K562 (cell line): Measurements from ENCODE around the gene GMPR. TPM values are rescaled to one million over a fixed set of nuclear protein-coding genes. Genes with fewer than 3 reads are reported as not detected.

ENCODE experiments used
- CBX8 ChIP-seq: fragments of 200-600 bp; sonication (generic); IDR thresholded peaks from 2 replicates; pipeline ENCODE4 v1.6.1; 2012; ENCODE audit warnings: borderline replicate concordance, mixed run types, low read depth, mild to moderate bottlenecking, moderate library complexity, mixed read lengths, low read length, control low read depth, inconsistent platforms; ENCODE audit not compliant: poor library complexity, severe bottlenecking; ENCODE audit errors: extremely low read depth
- CEBPG ChIP-seq, 3 experiments: fragments of 200-800 bp in 1 of 3; sonication (Bioruptor generic) in 1 of 3; sonication (generic) in 1 of 3; formaldehyde crosslinking in 1 of 3; IDR thresholded peaks in 2 of 3; conservative IDR thresholded peaks in 1 of 3; 2 replicates each; pipeline versions ENCODE4 v1.6.1 to v1.8.0; 2016 to 2022; ENCODE audit warnings: missing compliant biosample characterization in 2 of 3, missing genetic modification characterization in 2 of 3, mild to moderate bottlenecking in 1 of 3, missing genetic modification reagents in 1 of 3
- EHMT2 ChIP-seq: fragments of 450-650 bp; IDR thresholded peaks from 2 replicates; pipeline ENCODE4 v1.6.1; 2018; ENCODE audit warnings: antibody characterized with exemption
- FOXK2 ChIP-seq, 2 experiments: fragments of 450-650 bp; IDR thresholded peaks in 1 of 2; conservative IDR thresholded peaks in 1 of 2; 2 replicates each; pipeline ENCODE4 v1.6.1; 2016; ENCODE audit warnings: low read depth in 2 of 2, mild to moderate bottlenecking in 1 of 2
- MCM5 ChIP-seq: fragments of 450-650 bp; IDR thresholded peaks from 2 replicates; pipeline ENCODE4 v1.6.1; 2016; ENCODE audit warnings: low read depth
- PHF20 ChIP-seq: fragments of 450-650 bp; IDR thresholded peaks from 2 replicates; pipeline ENCODE4 v1.6.1; 2018; ENCODE audit not compliant: partially characterized antibody
- PHTF2 ChIP-seq: fragments of 250-450 bp; sonication (Bioruptor Pico); IDR thresholded peaks from 2 replicates; pipeline ENCODE4 v1.5.0; 2021; ENCODE audit warnings: mild to moderate bottlenecking
- RBBP5 ChIP-seq: fragments of 200-600 bp; sonication (generic); IDR thresholded peaks from 2 replicates; pipeline ENCODE4 v1.6.1; 2012; ENCODE audit warnings: borderline replicate concordance, mild to moderate bottlenecking, low read length, control low read depth, inconsistent platforms; ENCODE audit not compliant: insufficient read depth, poor library complexity, severe bottlenecking
- SIN3B ChIP-seq: fragments of 450-650 bp; IDR thresholded peaks from 2 replicates; pipeline ENCODE4 v1.6.1; 2017; ENCODE audit warnings: low read depth, mild to moderate bottlenecking, moderate library complexity
- ZNF140 ChIP-seq: fragments of 250-450 bp; sonication (Bioruptor Pico); IDR thresholded peaks from 2 replicates; pipeline ENCODE4 v1.8.0; 2021; ENCODE audit warnings: moderate library complexity, mild to moderate bottlenecking, inconsistent platforms
- ZNF311 ChIP-seq: fragments of 250-450 bp; sonication (Bioruptor Pico); IDR thresholded peaks from 2 replicates; pipeline ENCODE4 v1.4.0; 2020; ENCODE audit warnings: mild to moderate bottlenecking, moderate library complexity
- ZNF445 ChIP-seq: fragments of 250-450 bp; sonication (Bioruptor Pico); IDR thresholded peaks from 2 replicates; pipeline ENCODE4 v1.4.0; 2020; ENCODE audit warnings: low read depth, mild to moderate bottlenecking, moderate library complexity
- ZNF561 ChIP-seq: fragments of 450-650 bp; formaldehyde crosslinking; conservative IDR thresholded peaks from 2 replicates; pipeline ENCODE4 v1.4.0; 2020; ENCODE audit warnings: mild to moderate bottlenecking, moderate library complexity
- polyA plus RNA-seq, 8 experiments: library from polyadenylated mRNA; depleted of rRNA in 4 of 8; stranded (reverse) in 5 of 8; unstranded in 3 of 8; fragments of >200 nt; fragmentation: Nextera tagmentation in 2 of 8; fragmentation: Illumina TruSeq in 1 of 8; extraction: Ambion mirVana in 2 of 8; extraction: Trizol in 1 of 8; gene quantifications; 2 replicates each; pipeline versions ENCODE4 v1.2.1 to v1.2.3, GENCODE V29; 2011 to 2014; ENCODE audit warnings: inconsistent platforms in 1 of 8, missing spikeins in 1 of 8
- total RNA-seq, 7 experiments: library from RNA; depleted of rRNA in 6 of 7; stranded (reverse); fragments of >200 nt in 6 of 7; fragmentation: Illumina TruSeq in 2 of 7; extraction: Trizol in 2 of 7; gene quantifications; 2 replicates each; pipeline versions ENCODE4 v1.2.1 to v1.2.3, GENCODE V29; 2011 to 2021; ENCODE audit warnings: low replicate concordance in 1 of 7
- TF ChIP-seq, protein P1 (sequence below): sonication (generic); formaldehyde crosslinking; IDR thresholded peaks from 2 replicates; pipeline ENCODE4 v1.8.0; 2022; ENCODE audit warnings: mild to moderate bottlenecking, low read depth, missing genetic modification reagents
- TF ChIP-seq, protein P2 (sequence below): sonication (generic); formaldehyde crosslinking; IDR thresholded peaks from 2 replicates; pipeline ENCODE4 v1.8.1; 2022; ENCODE audit warnings: missing genetic modification reagents
- TF ChIP-seq, protein P3 (sequence below): fragments of 450-650 bp; formaldehyde crosslinking; IDR thresholded peaks from 2 replicates; pipeline ENCODE4 v1.4.0; 2020; ENCODE audit warnings: mild to moderate bottlenecking, moderate library complexity
- TF ChIP-seq, protein P4 (sequence below): fragments of 250-450 bp; sonication (Bioruptor Pico); IDR thresholded peaks from 2 replicates; pipeline ENCODE4 v1.4.0; 2020

The GMPR gene
- total and polyA plus RNA-seq, 9 of the 15 experiments (the other 6 are each of a cell fraction or from before 2014, with no cell fraction given) = 34.6 to 83.7 (median 49.8) TPM

DNA sequence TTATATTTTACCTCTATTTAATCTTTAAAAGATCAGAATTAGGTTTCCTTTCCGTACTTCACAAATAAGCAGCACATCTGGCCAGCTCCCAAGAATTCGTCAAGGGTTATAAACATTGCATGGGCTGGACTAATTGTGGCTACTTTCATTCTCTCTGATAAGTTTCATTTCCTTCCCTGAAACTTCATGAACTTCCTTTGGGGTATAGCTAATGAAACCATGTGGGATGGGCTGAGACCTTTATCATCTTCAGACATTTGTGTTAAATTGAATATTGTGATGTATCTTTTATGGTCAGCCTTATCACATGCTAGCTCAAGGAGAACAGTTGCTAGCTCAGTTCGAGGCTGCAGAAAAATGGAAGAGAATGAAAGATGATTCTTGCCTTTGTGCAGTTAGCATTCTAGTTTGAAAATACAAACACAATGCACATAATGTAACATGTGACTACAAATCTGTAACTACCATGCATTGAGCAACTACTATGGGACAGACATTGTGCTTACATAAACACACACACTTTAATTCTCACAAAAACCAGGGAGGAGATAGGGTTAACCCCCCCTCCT lies 1.7 kb upstream of the GMPR start (continued):
- no peak for TF ChIP-seq CEBPG (CRISPR knock-in tag; IDR thresholded peaks at IDR 0.05)
- TF ChIP-seq CEBPG (tag; conservative IDR thresholded peaks at IDR 0.05 in 1 of 2, IDR thresholded peaks at IDR 0.05 in 1 of 2) = 0 out of 4 replicates have a peak, but pooled peaks of 1 of the 2 experiments have one; percentile 11
- TF ChIP-seq, protein P1, sequence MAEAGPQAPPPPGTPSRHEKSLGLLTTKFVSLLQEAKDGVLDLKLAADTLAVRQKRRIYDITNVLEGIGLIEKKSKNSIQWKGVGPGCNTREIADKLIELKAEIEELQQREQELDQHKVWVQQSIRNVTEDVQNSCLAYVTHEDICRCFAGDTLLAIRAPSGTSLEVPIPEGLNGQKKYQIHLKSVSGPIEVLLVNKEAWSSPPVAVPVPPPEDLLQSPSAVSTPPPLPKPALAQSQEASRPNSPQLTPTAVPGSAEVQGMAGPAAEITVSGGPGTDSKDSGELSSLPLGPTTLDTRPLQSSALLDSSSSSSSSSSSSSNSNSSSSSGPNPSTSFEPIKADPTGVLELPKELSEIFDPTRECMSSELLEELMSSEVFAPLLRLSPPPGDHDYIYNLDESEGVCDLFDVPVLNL (CRISPR knock-in tag) = no peak
- TF ChIP-seq RBBP5 = no peak
- TF ChIP-seq ZNF561 = no peak
- TF ChIP-seq, protein P2, sequence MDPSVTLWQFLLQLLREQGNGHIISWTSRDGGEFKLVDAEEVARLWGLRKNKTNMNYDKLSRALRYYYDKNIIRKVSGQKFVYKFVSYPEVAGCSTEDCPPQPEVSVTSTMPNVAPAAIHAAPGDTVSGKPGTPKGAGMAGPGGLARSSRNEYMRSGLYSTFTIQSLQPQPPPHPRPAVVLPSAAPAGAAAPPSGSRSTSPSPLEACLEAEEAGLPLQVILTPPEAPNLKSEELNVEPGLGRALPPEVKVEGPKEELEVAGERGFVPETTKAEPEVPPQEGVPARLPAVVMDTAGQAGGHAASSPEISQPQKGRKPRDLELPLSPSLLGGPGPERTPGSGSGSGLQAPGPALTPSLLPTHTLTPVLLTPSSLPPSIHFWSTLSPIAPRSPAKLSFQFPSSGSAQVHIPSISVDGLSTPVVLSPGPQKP (CRISPR knock-in tag) = no peak
- peak; percentile 31; the same call in 1 of the 2 replicates for TF ChIP-seq ZNF311 (CRISPR knock-in tag)
- no peak for TF ChIP-seq ZNF445 (CRISPR knock-in tag)
- no peak for TF ChIP-seq SIN3B
- no peak for TF ChIP-seq MCM5
- TF ChIP-seq EHMT2 = 0 out of 2 replicates have a peak, but pooled peaks have one; percentile 11
- no peak for TF ChIP-seq PHTF2
- TF ChIP-seq FOXK2 (conservative IDR thresholded peaks at IDR 0.05 in 1 of 2, IDR thresholded peaks at IDR 0.05 in 1 of 2; ENCODE audit: low read depth in 2 of 2) = no peak; a peak in 1 of 4 replicates
- TF ChIP-seq, protein P3, sequence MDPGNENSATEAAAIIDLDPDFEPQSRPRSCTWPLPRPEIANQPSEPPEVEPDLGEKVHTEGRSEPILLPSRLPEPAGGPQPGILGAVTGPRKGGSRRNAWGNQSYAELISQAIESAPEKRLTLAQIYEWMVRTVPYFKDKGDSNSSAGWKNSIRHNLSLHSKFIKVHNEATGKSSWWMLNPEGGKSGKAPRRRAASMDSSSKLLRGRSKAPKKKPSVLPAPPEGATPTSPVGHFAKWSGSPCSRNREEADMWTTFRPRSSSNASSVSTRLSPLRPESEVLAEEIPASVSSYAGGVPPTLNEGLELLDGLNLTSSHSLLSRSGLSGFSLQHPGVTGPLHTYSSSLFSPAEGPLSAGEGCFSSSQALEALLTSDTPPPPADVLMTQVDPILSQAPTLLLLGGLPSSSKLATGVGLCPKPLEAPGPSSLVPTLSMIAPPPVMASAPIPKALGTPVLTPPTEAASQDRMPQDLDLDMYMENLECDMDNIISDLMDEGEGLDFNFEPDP (CRISPR knock-in tag) = no peak
- TF ChIP-seq, protein P4, sequence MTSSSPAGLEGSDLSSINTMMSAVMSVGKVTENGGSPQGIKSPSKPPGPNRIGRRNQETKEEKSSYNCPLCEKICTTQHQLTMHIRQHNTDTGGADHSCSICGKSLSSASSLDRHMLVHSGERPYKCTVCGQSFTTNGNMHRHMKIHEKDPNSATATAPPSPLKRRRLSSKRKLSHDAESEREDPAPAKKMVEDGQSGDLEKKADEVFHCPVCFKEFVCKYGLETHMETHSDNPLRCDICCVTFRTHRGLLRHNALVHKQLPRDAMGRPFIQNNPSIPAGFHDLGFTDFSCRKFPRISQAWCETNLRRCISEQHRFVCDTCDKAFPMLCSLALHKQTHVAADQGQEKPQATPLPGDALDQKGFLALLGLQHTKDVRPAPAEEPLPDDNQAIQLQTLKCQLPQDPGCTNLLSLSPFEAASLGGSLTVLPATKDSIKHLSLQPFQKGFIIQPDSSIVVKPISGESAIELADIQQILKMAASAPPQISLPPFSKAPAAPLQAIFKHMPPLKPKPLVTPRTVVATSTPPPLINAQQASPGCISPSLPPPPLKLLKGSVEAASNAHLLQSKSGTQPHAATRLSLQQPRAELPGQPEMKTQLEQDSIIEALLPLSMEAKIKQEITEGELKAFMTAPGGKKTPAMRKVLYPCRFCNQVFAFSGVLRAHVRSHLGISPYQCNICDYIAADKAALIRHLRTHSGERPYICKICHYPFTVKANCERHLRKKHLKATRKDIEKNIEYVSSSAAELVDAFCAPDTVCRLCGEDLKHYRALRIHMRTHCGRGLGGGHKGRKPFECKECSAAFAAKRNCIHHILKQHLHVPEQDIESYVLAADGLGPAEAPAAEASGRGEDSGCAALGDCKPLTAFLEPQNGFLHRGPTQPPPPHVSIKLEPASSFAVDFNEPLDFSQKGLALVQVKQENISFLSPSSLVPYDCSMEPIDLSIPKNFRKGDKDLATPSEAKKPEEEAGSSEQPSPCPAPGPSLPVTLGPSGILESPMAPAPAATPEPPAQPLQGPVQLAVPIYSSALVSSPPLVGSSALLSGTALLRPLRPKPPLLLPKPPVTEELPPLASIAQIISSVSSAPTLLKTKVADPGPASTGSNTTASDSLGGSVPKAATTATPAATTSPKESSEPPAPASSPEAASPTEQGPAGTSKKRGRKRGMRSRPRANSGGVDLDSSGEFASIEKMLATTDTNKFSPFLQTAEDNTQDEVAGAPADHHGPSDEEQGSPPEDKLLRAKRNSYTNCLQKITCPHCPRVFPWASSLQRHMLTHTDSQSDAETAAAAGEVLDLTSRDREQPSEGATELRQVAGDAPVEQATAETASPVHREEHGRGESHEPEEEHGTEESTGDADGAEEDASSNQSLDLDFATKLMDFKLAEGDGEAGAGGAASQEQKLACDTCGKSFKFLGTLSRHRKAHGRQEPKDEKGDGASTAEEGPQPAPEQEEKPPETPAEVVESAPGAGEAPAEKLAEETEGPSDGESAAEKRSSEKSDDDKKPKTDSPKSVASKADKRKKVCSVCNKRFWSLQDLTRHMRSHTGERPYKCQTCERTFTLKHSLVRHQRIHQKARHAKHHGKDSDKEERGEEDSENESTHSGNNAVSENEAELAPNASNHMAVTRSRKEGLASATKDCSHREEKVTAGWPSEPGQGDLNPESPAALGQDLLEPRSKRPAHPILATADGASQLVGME = no peak
- TF ChIP-seq ZNF140 (CRISPR knock-in tag) = no peak
- no peak for TF ChIP-seq PHF20
- TF ChIP-seq CBX8 = no peak
